Testis (tissue), 2 donors: Measurements from ENCODE around the gene FILIP1.

Experiments used
- CTCF ChIP-seq, 3 experiments: fragments of 450-650 bp in 2 of 3; fragments of 200-600 bp in 1 of 3; sonication (generic) in 1 of 3; IDR thresholded peaks; one replicate each; pipeline ENCODE4 v1.5.1; 2016 to 2019; ENCODE audit warnings: antibody characterized with exemption in 3 of 3, mild to moderate bottlenecking in 2 of 3, moderate library complexity in 1 of 3
- POLR2A ChIP-seq: fragments of 450-650 bp; IDR thresholded peaks from one replicate; pipeline ENCODE4 v1.6.1; 2017; ENCODE audit warnings: antibody characterized with exemption, mild to moderate bottlenecking, moderate library complexity

GRCh38 chr6:75489025-75489424 is 4.6 kb downstream of the FILIP1 start:
- TF ChIP-seq CTCF (IDR thresholded peaks at IDR 0.05) (no peak), POLR2A (no peak)
